ENCODE data around the gene C1QB.

DNA sequence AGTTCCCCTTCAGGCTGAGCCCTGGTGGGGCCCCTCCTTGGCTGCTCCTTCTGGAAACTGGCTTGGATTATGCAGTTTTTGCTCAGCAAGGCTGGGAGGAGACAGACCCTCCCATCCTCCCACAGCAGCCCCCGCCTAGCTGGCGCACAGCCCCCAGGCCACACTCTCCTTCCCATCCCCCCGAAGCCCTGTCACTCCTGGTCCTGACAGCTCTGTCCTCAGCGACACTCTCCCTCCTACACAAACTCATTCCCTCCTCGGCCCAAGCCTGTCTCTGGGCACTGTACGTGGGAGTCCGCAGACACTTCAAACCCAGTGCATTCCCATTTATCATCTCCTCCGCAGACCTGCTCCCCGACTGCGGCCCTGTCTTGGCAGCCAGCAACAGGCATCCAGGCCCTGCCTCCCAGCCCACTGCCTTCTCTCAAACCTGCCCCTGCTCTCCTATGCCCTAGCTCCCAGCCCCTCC lies 32.6 kb downstream of the C1QB start:
- TF ChIP-seq, protein P1, sequence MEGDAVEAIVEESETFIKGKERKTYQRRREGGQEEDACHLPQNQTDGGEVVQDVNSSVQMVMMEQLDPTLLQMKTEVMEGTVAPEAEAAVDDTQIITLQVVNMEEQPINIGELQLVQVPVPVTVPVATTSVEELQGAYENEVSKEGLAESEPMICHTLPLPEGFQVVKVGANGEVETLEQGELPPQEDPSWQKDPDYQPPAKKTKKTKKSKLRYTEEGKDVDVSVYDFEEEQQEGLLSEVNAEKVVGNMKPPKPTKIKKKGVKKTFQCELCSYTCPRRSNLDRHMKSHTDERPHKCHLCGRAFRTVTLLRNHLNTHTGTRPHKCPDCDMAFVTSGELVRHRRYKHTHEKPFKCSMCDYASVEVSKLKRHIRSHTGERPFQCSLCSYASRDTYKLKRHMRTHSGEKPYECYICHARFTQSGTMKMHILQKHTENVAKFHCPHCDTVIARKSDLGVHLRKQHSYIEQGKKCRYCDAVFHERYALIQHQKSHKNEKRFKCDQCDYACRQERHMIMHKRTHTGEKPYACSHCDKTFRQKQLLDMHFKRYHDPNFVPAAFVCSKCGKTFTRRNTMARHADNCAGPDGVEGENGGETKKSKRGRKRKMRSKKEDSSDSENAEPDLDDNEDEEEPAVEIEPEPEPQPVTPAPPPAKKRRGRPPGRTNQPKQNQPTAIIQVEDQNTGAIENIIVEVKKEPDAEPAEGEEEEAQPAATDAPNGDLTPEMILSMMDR (IDR thresholded peaks at IDR 0.05) = no peak
- TF ChIP-seq POLR2AphosphoS5 (IDR thresholded peaks at IDR 0.05) = no peak
- no peak for TF ChIP-seq POLR2A (IDR thresholded peaks at IDR 0.05)
- no peak for TF ChIP-seq EP300 (IDR thresholded peaks at IDR 0.05)

Measured in upper lobe of left lung (tissue), 4 donors.